Fibroblast of peridontal ligament (primary cell): ENCODE results near the gene TNFRSF17.

Experiments
- DNase-seq: peaks from one replicate; pipeline ENCODE4 v3.0.0-alpha.2; 2010; ENCODE audit errors: extremely low read depth

The TNFRSF17 gene

DNA sequence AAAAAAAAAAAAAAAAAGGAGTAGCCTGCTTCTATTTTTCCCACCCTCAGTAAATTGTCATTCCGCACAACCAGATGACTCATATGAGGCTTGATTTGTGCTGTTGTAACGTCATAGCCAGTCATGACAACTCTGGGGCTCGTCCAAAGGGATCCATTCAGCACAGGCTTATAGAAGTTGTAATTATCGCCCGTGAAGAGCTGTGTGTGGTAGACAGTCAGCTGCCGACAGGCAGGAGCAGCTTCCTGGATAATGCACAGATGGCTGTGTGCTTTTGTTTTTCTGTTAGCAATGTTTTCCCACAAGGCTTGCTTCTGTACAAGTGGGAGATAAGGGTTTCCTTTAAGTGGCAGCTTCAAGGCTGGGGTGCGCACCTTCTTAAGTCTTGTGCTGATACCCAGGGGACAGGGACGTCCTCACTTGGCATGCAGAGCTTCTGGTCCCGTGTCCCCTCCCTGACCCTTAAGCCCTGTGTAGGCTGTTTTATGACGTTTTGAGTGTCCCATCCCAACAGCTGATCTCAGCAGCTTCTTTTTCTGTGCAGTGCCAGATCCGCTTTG, 37.5 kb downstream of the TNFRSF17 start:
- peak; percentile 82 for DNase-seq

DNA sequence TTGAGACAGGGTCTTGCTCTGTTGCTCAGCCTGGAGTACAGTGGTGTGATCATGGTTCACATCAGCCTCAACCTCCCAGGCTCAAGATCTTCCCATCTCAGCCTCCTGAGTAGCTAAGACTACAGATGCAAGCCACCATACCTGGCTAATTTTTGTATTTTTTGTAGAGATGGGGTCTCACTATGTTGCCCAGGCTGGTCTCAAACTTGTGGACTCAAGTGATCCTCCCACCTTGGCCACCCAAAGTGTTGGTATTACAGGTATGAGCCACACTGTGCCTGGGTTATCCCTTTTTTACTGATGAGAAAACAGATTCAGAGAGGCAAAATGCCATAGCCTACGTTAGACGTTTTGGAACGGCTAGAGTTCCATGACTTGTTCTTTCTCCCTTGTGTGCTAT, 41.6 kb downstream of the TNFRSF17 start:
- no peak for DNase-seq

DNA sequence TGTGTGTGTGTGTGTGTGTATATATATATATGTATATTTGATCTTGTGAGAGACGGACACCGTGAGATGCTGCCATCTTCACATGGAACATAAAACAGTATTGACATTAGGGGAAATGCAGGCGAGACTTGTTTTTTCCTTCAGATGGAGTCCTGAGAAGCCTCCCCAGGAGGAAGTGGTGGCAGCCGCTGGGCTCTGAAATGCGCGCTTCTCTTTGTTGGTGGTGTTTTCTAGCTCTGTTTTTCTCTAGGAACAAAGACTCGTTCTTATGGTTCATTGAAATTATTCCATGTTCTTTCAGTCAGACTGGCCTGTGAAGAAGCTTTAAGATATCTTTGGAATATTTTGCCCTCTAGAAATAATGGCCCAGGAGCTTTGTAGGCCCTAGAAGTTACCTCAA, 44.5 kb downstream of the TNFRSF17 start:
- DNase-seq, result no peak

DNA sequence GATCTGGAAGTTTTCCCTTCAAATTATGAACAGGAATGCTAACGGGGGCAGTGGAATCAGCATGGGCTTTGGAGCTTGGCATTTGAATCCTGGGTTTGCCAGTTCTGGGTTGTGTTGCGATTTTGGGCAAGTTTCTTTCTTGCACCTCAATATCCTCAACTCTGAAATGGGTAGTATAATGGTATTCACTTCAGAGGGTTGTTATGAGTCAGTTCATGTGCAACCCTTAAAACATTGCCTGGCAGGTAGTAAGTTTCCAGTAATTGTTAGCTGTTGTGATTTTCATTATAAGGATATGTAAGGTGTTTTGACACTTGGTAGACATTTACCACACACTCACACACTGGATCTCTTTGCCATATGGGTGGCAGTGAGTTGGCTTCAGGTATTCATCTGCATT, 44.9 kb downstream of the TNFRSF17 start:
- no peak for DNase-seq

DNA sequence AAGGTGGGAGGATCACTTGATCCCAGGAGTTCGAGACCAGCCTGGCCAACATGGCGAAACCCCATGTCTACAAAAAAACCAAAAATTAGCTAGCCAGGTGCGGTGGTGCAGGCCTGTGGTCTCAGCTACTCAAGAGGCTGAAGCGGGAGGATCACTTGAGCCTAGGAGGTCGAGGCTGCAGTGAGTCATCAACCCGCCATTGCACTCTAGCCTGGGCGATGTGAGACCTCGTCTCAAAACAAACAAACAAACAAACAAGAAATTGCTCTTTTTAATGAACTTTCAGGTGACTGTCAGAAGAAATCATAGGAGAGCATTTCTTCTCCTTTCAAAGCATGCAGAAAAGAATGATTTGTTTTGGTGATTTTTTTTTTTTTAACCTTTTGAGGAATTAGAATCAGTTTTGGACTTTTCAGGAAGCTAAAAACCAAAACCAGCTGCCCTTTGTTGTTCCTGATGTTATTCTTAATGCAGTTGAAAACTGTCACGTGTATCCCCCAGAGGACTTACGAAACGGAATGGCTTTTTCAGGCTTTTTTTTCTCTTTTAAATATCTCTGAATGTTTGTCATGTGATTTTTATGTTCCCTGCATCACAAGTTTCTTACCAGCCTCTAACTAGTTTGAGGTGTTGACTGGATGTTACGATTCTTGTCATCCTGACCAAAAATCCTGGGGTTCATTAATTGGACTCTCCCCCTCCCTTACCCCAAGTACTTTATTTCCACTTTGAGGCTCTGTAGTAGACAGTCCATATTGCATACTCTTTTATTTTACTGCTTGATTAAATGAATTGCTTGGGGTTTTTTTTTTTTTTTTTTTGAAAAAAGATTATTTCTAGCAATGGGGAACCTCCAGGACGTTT, 45.6 kb downstream of the TNFRSF17 start:
- peak; percentile 73 for DNase-seq

DNA sequence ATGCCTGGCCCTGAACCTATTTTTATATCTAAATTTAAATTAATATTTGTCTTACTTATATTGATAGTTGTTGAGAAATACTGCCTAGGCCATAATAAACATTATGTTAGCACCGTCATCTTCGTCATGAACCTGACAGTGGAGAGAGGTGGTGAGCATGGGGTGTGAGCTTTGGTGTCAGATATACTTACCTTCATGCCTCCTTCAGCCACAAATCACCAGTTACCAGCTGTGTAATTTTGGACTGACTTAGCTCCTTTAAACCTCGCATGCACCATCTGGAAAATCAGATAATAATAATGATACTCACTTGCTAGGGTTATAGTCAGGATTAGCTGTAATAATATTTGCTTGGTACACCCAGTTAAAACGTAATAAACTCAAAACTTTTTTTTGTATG, 46.6 kb downstream of the TNFRSF17 start:
- no peak for DNase-seq

DNA sequence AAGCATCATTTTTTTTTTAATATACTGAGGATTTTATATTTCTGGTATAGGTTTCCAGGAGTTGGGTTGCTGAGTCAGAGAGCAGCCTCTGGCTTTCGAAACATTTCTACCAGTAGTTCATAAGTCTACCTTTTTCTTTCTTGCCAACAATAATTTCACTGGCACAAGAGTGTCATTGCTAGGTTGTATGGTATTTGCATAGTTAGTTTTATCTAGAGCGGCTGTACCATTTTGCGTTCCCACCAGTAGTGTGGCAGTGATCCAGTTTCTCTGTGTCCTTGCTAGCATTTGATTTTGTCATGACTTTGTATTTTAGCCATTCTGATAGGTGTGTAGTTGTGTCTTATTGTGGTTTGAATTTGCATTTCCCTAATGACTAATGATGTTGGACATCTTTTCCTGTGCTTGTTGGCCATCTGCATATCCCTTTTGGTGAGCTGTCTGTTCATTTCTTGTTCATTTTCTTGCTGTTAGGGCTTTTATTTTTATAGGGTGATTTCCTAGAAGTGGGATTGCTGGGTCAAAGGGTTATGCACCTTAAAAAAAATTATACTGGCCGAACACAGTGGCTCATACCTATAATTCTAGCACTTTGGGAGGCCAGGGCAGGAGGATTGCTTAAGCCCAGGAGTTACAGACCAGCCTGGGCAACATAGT, 51.4 kb downstream of the TNFRSF17 start:
- DNase-seq, result peak; percentile 32

DNA sequence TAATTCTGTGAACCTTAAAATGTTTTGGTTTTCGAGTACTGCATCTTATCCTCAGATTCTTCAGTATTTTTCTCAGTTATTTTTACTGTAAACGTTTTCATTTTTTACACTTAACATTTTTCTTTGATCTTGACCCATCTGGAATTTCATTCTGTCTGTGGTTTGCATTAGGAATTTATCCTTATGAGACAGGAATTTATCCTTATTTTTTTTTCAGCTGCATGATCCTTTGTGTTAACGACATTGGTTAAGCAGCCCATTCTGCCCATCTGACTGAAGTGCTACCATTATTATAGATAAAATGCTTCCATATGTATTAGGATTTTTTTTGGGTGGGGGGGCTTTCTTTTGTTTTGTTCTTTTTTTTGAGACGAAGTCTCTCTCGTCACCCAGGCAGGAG, 52.5 kb downstream of the TNFRSF17 start:
- DNase-seq, result peak; percentile 83
